GM19035 (cell line): ENCODE data around the gene MLN.

ENCODE experiments used
- ATAC-seq: cut with Tn5 transposase; IDR thresholded peaks from one replicate; pipeline ENCODE4 v1.9.1; 2021; ENCODE audit not compliant: unreplicated experiment

MLN gene, protein sequence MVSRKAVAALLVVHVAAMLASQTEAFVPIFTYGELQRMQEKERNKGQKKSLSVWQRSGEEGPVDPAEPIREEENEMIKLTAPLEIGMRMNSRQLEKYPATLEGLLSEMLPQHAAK

GRCh38 chr6:33803571-33804053 is at the start of gene MLN:
Gene MLN, minus strand, starts transcription at chr6:33804003. Its CDS starts 2,840 bp downstream, at chr6:33801163.
- no peak for ATAC-seq

- no peak for ATAC-seq
These were observed 49.2 kb upstream of the MLN start for GRCh38 chr6:33853026-33853425.

GRCh38 chr6:33851959-33852358 is 48.2 kb upstream of the MLN start:
- no peak for ATAC-seq

- no peak for ATAC-seq
These were observed 47.2 kb upstream of the MLN start for GRCh38 chr6:33850869-33851541.

- ATAC-seq: no peak
These were observed 46.5 kb upstream of the MLN start for GRCh38 chr6:33850296-33850695.

GRCh38 chr6:33849500-33850075 is 45.8 kb upstream of the MLN start:
- no peak for ATAC-seq

- no peak for ATAC-seq
These were observed 44.7 kb upstream of the MLN start for GRCh38 chr6:33848484-33848883.

DNA sequence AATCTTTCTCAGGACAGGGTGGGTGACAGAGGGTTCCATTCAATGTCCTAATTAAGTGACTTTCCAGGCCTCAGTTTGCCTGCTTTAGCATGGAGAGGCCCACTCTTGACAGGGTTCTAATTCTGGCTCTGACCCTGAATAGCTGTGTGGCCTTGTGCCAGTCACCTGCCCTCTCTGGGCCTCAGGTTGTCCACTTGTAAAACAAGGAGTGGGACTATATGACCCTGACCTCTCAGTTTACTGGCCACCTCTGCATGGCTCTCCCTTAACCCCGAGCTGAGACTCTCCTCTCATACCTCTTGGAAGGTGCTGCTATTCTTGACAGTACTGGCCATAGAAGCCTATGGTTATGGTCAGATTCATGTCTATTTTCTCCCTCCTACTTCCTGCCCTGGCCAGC is 44.1 kb upstream of the MLN start:
- no peak for ATAC-seq

- ATAC-seq: no peak
These were observed 43.3 kb upstream of the MLN start for GRCh38 chr6:33847078-33847477.

GRCh38 chr6:33846226-33846625 is 42.4 kb upstream of the MLN start:
- ATAC-seq: no peak

DNA sequence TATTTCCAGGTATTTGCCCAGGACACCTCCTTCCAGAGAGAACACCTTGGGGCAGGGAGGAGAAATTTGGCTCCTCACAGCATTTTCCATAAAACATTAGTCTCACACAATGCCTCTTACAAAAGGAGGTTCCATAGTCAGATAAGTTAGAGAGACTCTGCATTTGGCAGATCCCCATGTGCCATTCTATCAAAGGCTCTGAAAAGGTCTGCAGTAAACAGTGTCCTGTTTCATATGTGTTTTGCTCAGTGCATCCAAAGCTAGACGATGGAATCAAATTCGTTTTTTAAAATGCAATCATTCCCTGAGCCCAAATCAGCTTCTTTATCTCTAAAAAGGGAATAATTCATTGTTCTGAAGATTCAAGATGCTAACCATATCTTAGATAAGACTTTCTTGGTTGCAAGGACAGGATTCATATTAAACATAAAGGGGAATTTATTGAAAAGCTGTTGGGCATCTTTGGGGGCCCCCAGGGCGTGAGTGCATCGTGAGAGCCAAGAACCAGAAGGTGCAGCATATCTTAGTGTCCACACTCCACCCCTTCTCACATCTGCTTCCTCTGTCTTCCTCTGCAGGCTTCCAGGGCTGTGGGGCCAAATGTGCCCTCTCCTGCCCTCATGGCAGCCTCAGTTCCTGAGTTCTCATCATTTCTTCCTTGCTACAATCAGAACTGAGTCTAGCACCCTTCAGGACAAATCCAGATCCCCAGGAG is 41.4 kb upstream of the MLN start:
- no peak for ATAC-seq

DNA sequence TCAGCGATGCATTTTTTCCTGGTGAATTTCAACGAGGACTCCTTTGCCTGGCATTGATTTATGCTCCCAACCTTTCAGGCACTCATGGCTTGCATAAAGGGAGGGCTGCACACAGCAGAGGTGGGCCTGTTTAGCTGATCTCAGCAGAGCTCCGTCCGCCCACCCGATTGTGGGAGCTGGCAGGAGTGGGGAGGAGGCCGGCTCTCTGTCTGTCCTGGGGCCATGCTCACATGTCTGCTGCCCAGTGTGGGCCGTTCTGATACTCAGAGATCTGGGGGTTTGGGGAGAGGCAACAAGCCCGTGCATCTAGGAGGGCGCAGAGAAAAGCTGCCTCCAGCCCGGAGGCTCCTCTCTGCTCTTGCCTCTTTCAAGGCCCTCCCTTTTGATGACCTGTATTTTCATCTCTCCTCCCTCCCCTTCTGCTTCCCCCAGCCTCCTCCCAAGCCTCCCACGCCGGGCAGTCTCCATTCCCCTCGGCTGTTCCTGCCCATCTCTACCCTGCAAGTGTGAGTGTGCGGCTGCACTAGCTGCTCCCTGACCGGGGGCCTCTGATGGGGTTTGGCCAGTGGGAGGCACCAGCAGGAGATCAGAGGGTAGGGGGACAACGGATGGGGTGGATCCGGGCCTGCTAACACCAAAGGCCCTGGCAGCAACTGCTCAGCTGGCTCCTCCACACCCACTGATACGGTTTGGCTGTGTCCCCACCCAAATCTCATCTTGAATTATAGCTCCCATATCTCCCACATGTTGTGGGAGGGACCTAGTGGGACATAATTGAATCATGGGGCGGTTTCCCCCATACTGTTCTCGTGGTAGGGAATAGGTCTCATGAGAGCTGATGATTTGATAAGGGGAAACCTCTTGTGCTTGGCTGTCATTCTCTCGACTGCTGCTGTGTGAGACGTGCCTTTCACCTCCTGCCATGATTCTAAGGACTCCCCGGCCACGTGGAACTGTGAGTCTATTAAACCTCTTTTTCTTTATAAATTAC is 39.6 kb upstream of the MLN start:
- ATAC-seq: no peak

DNA sequence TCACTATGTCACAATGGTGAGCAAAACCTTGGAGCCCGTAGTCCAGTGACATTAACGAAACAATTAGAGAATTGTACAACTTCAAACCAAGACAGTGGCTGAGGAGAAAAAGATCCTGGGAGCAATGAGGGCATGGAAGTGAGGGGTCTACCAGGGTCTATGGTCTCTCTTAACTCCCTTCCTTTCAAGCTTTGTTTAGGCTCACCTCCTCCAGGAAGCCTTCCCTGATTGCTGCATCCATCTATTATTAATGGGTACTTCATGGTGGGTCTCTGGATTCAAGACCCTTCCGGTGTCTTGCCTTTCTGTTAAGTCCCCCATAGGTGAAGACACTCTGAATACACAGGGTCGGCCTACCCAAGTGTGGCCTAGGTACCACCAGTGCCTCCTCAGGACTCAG is 38.1 kb upstream of the MLN start:
- ATAC-seq: no peak

DNA sequence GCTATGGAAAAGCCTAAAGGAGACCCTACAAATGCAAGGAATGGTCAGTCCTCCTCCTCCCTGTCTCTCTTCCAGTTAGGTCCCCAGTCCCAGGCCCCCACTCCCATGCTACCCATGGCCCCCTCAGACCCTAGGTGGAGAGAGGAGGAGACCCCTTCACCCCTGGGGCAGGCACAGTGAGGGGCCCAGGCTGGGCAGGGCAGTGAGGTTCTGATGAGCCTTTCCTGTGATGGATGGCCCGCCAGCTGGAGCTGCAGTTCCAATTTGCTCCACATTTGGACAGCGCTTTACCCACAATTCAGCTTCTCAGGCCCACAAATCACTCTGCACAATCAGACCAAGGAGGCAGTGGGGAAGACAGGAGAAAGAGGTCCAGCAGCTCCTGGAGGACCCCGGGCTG is 37.3 kb upstream of the MLN start:
- ATAC-seq: no peak

- ATAC-seq: no peak
These were observed 36.5 kb upstream of the MLN start for GRCh38 chr6:33840048-33840926.

- no peak for ATAC-seq
These were observed 35.7 kb upstream of the MLN start for GRCh38 chr6:33839399-33840047.

DNA sequence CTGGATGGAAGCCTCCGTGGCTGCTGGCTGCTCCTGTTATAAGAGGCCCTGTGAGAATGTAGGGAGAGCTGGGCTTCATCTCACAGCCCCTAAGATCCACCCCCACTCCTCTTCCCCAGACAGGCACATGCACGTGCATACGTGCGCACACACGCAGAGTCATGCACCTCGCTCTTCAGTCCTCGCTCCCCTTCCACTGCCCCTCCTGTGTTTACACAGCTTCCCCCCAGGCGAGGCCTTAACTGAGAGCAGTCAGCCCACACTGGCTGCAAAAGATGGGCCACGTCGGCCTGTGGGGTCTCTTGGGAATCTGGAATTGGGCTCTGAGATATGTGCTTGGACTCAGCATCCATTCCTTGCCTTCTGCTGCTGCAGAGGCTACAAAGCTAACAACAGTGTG is 35.2 kb upstream of the MLN start:
- no peak for ATAC-seq

- ATAC-seq: no peak
These were observed 34.3 kb upstream of the MLN start for GRCh38 chr6:33837971-33838665.
